Liver (tissue), 3 donors: ENCODE measurements around the gene ZNF595.
"Not testable (repeated sequence)": the region's sequence is repeated elsewhere in the genome, so short reads cannot be mapped to it uniquely, and the experiment has no call there.

Experiments used
- FOXA1 ChIP-seq: IDR thresholded peaks from 2 replicates; pipeline ENCODE4 v1.6.1; 2016; ENCODE audit warnings: antibody characterized with exemption
- JUND ChIP-seq, 2 donors: IDR thresholded peaks; 2 replicates each; pipeline ENCODE4 v1.6.1; 2016; ENCODE audit warnings: antibody characterized with exemption in 2 of 2
- RAD21 ChIP-seq, 2 donors: IDR thresholded peaks; 2 replicates each; pipeline ENCODE4 v1.6.1; 2016; ENCODE audit warnings: antibody characterized with exemption in 2 of 2, mild to moderate bottlenecking in 2 of 2
- SP1 ChIP-seq: IDR thresholded peaks from 2 replicates; pipeline ENCODE4 v1.6.1; 2018; ENCODE audit warnings: antibody characterized with exemption, mild to moderate bottlenecking
- TAF1 ChIP-seq: conservative IDR thresholded peaks from 2 replicates; pipeline ENCODE4 v1.6.1; 2016; ENCODE audit warnings: antibody characterized with exemption, mild to moderate bottlenecking
- YY1 ChIP-seq: IDR thresholded peaks from 2 replicates; pipeline ENCODE4 v1.6.1; 2016; ENCODE audit warnings: antibody characterized with exemption, mild to moderate bottlenecking
- TF ChIP-seq, protein P1 (sequence below): fragments of 150-350 bp; IDR thresholded peaks from 2 replicates; pipeline ENCODE4 v1.5.1; 2017; ENCODE audit warnings: improper control_type of control experiment, low read depth, low read length; ENCODE audit not compliant: missing input control
- TF ChIP-seq, protein P2 (sequence below): IDR thresholded peaks from 2 replicates; pipeline ENCODE4 v1.6.1; 2016; ENCODE audit warnings: antibody characterized with exemption
- donor health status: healthy.
- donor health status: healthy.

DNA sequence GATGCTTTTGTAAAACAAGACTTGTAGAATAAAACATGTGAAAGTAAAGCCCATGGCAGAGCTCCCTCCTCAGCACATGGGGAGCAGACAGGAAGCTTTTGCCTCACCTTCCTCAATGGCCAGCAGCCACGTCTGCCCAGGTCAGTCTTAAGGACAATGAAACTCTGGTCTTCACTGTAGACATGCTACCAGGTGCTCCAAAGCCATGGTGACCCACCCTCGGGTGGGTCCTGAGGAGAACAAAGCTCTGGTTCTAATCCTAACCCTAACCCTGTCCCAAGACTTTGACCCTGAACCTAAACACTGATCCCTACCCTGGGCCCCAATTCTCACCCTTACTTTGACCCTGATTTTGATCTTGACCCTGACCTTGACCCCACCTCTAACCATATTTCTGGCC, 30.2 kb upstream of the ZNF595 start:
- TF ChIP-seq, protein P1, sequence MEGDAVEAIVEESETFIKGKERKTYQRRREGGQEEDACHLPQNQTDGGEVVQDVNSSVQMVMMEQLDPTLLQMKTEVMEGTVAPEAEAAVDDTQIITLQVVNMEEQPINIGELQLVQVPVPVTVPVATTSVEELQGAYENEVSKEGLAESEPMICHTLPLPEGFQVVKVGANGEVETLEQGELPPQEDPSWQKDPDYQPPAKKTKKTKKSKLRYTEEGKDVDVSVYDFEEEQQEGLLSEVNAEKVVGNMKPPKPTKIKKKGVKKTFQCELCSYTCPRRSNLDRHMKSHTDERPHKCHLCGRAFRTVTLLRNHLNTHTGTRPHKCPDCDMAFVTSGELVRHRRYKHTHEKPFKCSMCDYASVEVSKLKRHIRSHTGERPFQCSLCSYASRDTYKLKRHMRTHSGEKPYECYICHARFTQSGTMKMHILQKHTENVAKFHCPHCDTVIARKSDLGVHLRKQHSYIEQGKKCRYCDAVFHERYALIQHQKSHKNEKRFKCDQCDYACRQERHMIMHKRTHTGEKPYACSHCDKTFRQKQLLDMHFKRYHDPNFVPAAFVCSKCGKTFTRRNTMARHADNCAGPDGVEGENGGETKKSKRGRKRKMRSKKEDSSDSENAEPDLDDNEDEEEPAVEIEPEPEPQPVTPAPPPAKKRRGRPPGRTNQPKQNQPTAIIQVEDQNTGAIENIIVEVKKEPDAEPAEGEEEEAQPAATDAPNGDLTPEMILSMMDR = not testable (repeated sequence)
- TF ChIP-seq FOXA1; SP1; TAF1; RAD21 (IDR thresholded peaks at IDR 0.05); JUND (IDR thresholded peaks at IDR 0.05); YY1: not testable (repeated sequence)
- TF ChIP-seq, protein P2, sequence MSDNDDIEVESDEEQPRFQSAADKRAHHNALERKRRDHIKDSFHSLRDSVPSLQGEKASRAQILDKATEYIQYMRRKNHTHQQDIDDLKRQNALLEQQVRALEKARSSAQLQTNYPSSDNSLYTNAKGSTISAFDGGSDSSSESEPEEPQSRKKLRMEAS = not testable (repeated sequence)
